ENCODE results near the gene FADS3. TPM values are rescaled to one million over a fixed set of nuclear protein-coding genes. Genes with fewer than 3 reads are reported as not detected.

The FADS3 gene
- total RNA-seq, 1 experiment from 2014 or later = 22.6 TPM

- intact Hi-C loops (cut with micrococcal nuclease; ENCODE audit: unreplicated experiment) = no loop called here
- Histone ChIP-seq H3K4me1 (ENCODE audit: control insufficient read depth, insufficient read depth, low read length) (no peaks in the 10 kb centered on the region), H3K4me3 (ENCODE audit: low read depth in 2 of 2, low read length in 2 of 2) (no peak overlapping the region), H3K9me3 (ENCODE audit: control insufficient read depth, insufficient read depth, low read depth, low read length) (no peaks in the 10 kb centered on the region), H3K27ac (ENCODE audit: low read length) (no peak overlapping the region), H3K36me3 (ENCODE audit: control insufficient read depth, insufficient read depth, low read length) (no peaks in the 10 kb centered on the region), H3K27me3 (ENCODE audit: control insufficient read depth, insufficient read depth, low read length) (no peaks in the 10 kb centered on the region)
- DNase-seq (ENCODE audit: low read depth, low spot score) = no peak
- no peak for ATAC-seq
- in situ Hi-C loops (cut with HindIII; ENCODE audit: low pct_unique_long_range_greater_than_20kb, low sequenced_read_pairs) = no loop called here
- TF ChIP-seq POLR2AphosphoS5 (IDR thresholded peaks at IDR 0.05; ENCODE audit: low read depth, low read length) = no peak
- TF ChIP-seq REST (IDR thresholded peaks at IDR 0.05; ENCODE audit: insufficient read depth in 1 of 2, low read depth in 2 of 2, low read length in 1 of 2) = no peak
- ChIA-PET CTCF (interaction anchor here (0.5 to 1.2 kb wide), 5 partner anchors 12 to 188 kb away, joined by 3 to 9 read pairs (median 4); no protein-coding TSS in a partner anchor), POLR2A (no interaction called here)
- no TSS peak for BruUV-seq (replicated peaks)
These were observed 34.9 kb upstream of the FADS3 start for GRCh38 chr11:61926235-61926634.

GRCh38 chr11:61925736-61926135 lies 34.4 kb upstream of the FADS3 start:
- H3K4me3 ChIP-seq (ENCODE audit: low read depth in 2 of 2, low read length in 2 of 2) = no peak overlapping the region
- no peaks in the 10 kb centered on the region for H3K4me1 ChIP-seq (ENCODE audit: control insufficient read depth, insufficient read depth, low read length)
- POLR2A ChIA-PET = no interaction called here
- H3K36me3 ChIP-seq (ENCODE audit: control insufficient read depth, insufficient read depth, low read length) = no peaks in the 10 kb centered on the region
- DNase-seq (ENCODE audit: low read depth, low spot score) (no peak), ATAC-seq (no peak)
- in situ Hi-C loops (cut with HindIII; ENCODE audit: low pct_unique_long_range_greater_than_20kb, low sequenced_read_pairs) = no loop called here
- no peak overlapping the region for H3K27ac ChIP-seq (ENCODE audit: low read length)
- CTCF ChIA-PET = interaction anchor here (0.5 to 1.2 kb wide), 6 partner anchors 12 to 1962 kb away, joined by 3 to 9 read pairs (median 5); partner anchors contain the start of gene OOSP4A
- intact Hi-C loops (cut with micrococcal nuclease; ENCODE audit: unreplicated experiment) = no loop called here
- no peaks in the 10 kb centered on the region for H3K27me3 ChIP-seq (ENCODE audit: control insufficient read depth, insufficient read depth, low read length)
- no TSS peak for BruUV-seq (replicated peaks)
- TF ChIP-seq CTCF (IDR thresholded peaks at IDR 0.05) = no peak
- TF ChIP-seq TCF7L2 (IDR thresholded peaks at IDR 0.05; ENCODE audit: low read depth, low read length) = no peak
- TF ChIP-seq POLR2AphosphoS5 (IDR thresholded peaks at IDR 0.05; ENCODE audit: low read depth, low read length) = no peak
- no peak for TF ChIP-seq REST (IDR thresholded peaks at IDR 0.05; ENCODE audit: insufficient read depth in 1 of 2, low read depth in 2 of 2, low read length in 1 of 2)
- TF ChIP-seq SIN3A (IDR thresholded peaks at IDR 0.05; ENCODE audit: borderline replicate concordance, insufficient read depth, low read depth, low read length) = no peak
- H3K9me3 ChIP-seq (ENCODE audit: control insufficient read depth, insufficient read depth, low read depth, low read length) = no peaks in the 10 kb centered on the region

Data from Panc1 (cell line).